Measurements from ENCODE around the gene VSIG10L. TPM values are rescaled to one million over a fixed set of nuclear protein-coding genes. Genes with fewer than 3 reads are reported as not detected.

Gene VSIG10L
- total RNA-seq, 2 experiments from 2014 or later = 0.11 to 0.14 TPM

GRCh38 chr19:51341066-51341465, 873 bp downstream of the VSIG10L start:
- H3K27me3 ChIP-seq (ENCODE audit: control insufficient read depth in 1 of 2, insufficient read depth in 2 of 2, low read length in 2 of 2) = no peaks in the 10 kb centered on the region
- no peaks in the 10 kb centered on the region for H3K9me3 ChIP-seq (ENCODE audit: control insufficient read depth in 1 of 2, insufficient read depth in 1 of 2, low read length in 2 of 2)
- TF ChIP-seq, protein P1, sequence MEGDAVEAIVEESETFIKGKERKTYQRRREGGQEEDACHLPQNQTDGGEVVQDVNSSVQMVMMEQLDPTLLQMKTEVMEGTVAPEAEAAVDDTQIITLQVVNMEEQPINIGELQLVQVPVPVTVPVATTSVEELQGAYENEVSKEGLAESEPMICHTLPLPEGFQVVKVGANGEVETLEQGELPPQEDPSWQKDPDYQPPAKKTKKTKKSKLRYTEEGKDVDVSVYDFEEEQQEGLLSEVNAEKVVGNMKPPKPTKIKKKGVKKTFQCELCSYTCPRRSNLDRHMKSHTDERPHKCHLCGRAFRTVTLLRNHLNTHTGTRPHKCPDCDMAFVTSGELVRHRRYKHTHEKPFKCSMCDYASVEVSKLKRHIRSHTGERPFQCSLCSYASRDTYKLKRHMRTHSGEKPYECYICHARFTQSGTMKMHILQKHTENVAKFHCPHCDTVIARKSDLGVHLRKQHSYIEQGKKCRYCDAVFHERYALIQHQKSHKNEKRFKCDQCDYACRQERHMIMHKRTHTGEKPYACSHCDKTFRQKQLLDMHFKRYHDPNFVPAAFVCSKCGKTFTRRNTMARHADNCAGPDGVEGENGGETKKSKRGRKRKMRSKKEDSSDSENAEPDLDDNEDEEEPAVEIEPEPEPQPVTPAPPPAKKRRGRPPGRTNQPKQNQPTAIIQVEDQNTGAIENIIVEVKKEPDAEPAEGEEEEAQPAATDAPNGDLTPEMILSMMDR (IDR thresholded peaks at IDR 0.05) = no peak
- no peak for DNase-seq
- H3K9me3 Mint-ChIP-seq = no peaks in the 10 kb centered on the region
- H3K4me1 Mint-ChIP-seq (ENCODE audit: low read depth) = peaks cover 23% of the 10 kb centered on the region
- H3K27ac Mint-ChIP-seq = no peak overlapping the region
- no peaks in the 10 kb centered on the region for H3K27me3 Mint-ChIP-seq
- CTCF ChIA-PET = interaction anchor here (1.4 kb wide), 1 partner anchor 81 kb away, joined by 3 read pairs; no protein-coding TSS in a partner anchor
- peaks cover 10% of the 10 kb centered on the region for H3K36me3 ChIP-seq (ENCODE audit: insufficient read depth, low read length)
- no peak overlapping the region for H3K27ac ChIP-seq (ENCODE audit: low read depth in 1 of 2, low read length in 2 of 2)
- peak overlapping the region; percentile 73 for H3K4me3 Mint-ChIP-seq
- POLR2A ChIA-PET = interaction anchor here (0.9 to 1.0 kb wide), 2 partner anchors 10 to 24 kb away, joined by 3 read pairs; no protein-coding TSS in a partner anchor
- H3K4me3 ChIP-seq (ENCODE audit: low read length) = no peak overlapping the region
- peaks cover 9% of the 10 kb centered on the region for H3K36me3 Mint-ChIP-seq (ENCODE audit: low read depth)
- no peak for ATAC-seq (ENCODE audit: poor library complexity)
- peaks cover 23% of the 10 kb centered on the region for H3K4me1 ChIP-seq (ENCODE audit: insufficient read depth, low read length)
- intact Hi-C loops (cut with DNase I, micrococcal nuclease) = no loop called here

GRCh38 chr19:51339687-51340656, 2.0 kb downstream of the VSIG10L start:
- Histone ChIP-seq H3K4me3 (ENCODE audit: low read length) (peak overlapping the region; percentile 62), H3K36me3 (ENCODE audit: insufficient read depth, low read length) (peaks cover 1% of the 10 kb centered on the region), H3K4me1 (ENCODE audit: insufficient read depth, low read length) (peaks cover 23% of the 10 kb centered on the region), H3K27ac (ENCODE audit: low read depth in 1 of 2, low read length in 2 of 2) (no peak overlapping the region), H3K27me3 (ENCODE audit: control insufficient read depth in 1 of 2, insufficient read depth in 2 of 2, low read length in 2 of 2) (no peaks in the 10 kb centered on the region), H3K9me3 (ENCODE audit: control insufficient read depth in 1 of 2, insufficient read depth in 1 of 2, low read length in 2 of 2) (no peaks in the 10 kb centered on the region)
- peak; percentile 72 to 93 (median 80) for DNase-seq
- no peaks in the 10 kb centered on the region for H3K9me3 Mint-ChIP-seq
- peak; percentile 61 for ATAC-seq (ENCODE audit: poor library complexity)
- ChIA-PET CTCF (interaction anchor here (1.3 to 2.3 kb wide), 2 partner anchors 54 to 68 kb away, joined by 3 to 6 read pairs; no protein-coding TSS in a partner anchor), POLR2A (interaction anchor here (0.8 to 1.3 kb wide), 5 partner anchors 11 to 317 kb away, joined by 3 to 4 read pairs (median 3); no protein-coding TSS in a partner anchor)
- H3K4me1 Mint-ChIP-seq (ENCODE audit: low read depth) = peaks cover 23% of the 10 kb centered on the region
- TF ChIP-seq, protein P1 (IDR thresholded peaks at IDR 0.05) = no peak
- no peaks in the 10 kb centered on the region for H3K27me3 Mint-ChIP-seq
- H3K4me3 Mint-ChIP-seq = peak overlapping the region; percentile 80
- peak overlapping the region; percentile 7 for H3K27ac Mint-ChIP-seq
- intact Hi-C loops (cut with DNase I, micrococcal nuclease) = loop anchor here (1.0 to 2.0 kb wide), 9 partner anchors 27 to 437 kb away; no protein-coding TSS in a partner anchor
- peaks cover 4% of the 10 kb centered on the region for H3K36me3 Mint-ChIP-seq (ENCODE audit: low read depth)

- Histone ChIP-seq H3K4me1 (ENCODE audit: insufficient read depth, low read length) (peaks cover 23% of the 10 kb centered on the region), H3K27me3 (ENCODE audit: control insufficient read depth in 1 of 2, insufficient read depth in 2 of 2, low read length in 2 of 2) (no peaks in the 10 kb centered on the region), H3K27ac (ENCODE audit: low read depth in 1 of 2, low read length in 2 of 2) (no peak overlapping the region), H3K9me3 (ENCODE audit: control insufficient read depth in 1 of 2, insufficient read depth in 1 of 2, low read length in 2 of 2) (no peaks in the 10 kb centered on the region), H3K36me3 (ENCODE audit: insufficient read depth, low read length) (no peaks in the 10 kb centered on the region), H3K4me3 (ENCODE audit: low read length) (peak overlapping the region; percentile 62)
- Mint-ChIP-seq H3K27me3 (no peaks in the 10 kb centered on the region), H3K4me3 (peak overlapping the region; percentile 80), H3K4me1 (ENCODE audit: low read depth) (peaks cover 23% of the 10 kb centered on the region), H3K36me3 (ENCODE audit: low read depth) (no peaks in the 10 kb centered on the region), H3K9me3 (no peaks in the 10 kb centered on the region), H3K27ac (peak overlapping the region; percentile 7)
- TF ChIP-seq, protein P1 (IDR thresholded peaks at IDR 0.05) = no peak
- ChIA-PET CTCF (interaction anchor here (1.3 to 2.3 kb wide), 2 partner anchors 55 to 68 kb away, joined by 3 to 6 read pairs; no protein-coding TSS in a partner anchor), POLR2A (interaction anchor here (1.0 to 1.3 kb wide), 3 partner anchors 26 to 318 kb away, joined by 3 read pairs; no protein-coding TSS in a partner anchor)
- intact Hi-C loops (cut with DNase I, micrococcal nuclease) = loop anchor here (1.0 to 2.0 kb wide), 9 partner anchors 28 to 438 kb away; no protein-coding TSS in a partner anchor
- peak; percentile 2 for ATAC-seq (ENCODE audit: poor library complexity)
- DNase-seq = no peak
Measured at GRCh38 chr19:51339313-51339686, 2.6 kb downstream of the VSIG10L start.

All from CD4-positive, alpha-beta T cell (primary cell).